Measurements from ENCODE around the gene ODF2. TPM values are rescaled to one million over a fixed set of nuclear protein-coding genes. Genes with fewer than 3 reads are reported as not detected.
A peak's percentile ranks its signal among the peaks of the same experiment; 100 is the strongest.

Gene ODF2
- total RNA-seq, 8 experiments from 2014 or later = 20.3 to 62.5 (median 42.7) TPM

- no peaks in the 10 kb centered on the region for H3K4me1 ChIP-seq (replicated peaks in 1 of 2)
- H3K27ac ChIP-seq = no peak overlapping the region
- in situ Hi-C loops (cut with MboI; ENCODE audit: low pct_unique_long_range_greater_than_20kb in 2 of 9, low sequenced_read_pairs in 9 of 9, unreplicated experiment in 9 of 9) = no loop called here
- ATAC-seq (replicated peaks in 6 of 8) = no peak
- no peak overlapping the region for H3K4me3 ChIP-seq
- 90 to 100% (median 96%) methylated on average over 1 to 5 of the region's 7 CpGs; no CpG with 5 or more reads in 4 of the 10 experiments for WGBS, 10 experiments
Measured at GRCh38 chr9:128469070-128469469, 13.3 kb downstream of the ODF2 start.

GRCh38 chr9:128470560-128470959, 14.8 kb downstream of the ODF2 start:
- WGBS, 10 experiments = 82 to 98% (median 91%) methylated on average over 1 to 5 of the region's 5 CpGs; no CpG with 5 or more reads in 4 of the 10 experiments
- Histone ChIP-seq H3K27ac (no peak overlapping the region), H3K4me1 (replicated peaks in 1 of 2) (no peaks in the 10 kb centered on the region), H3K4me3 (no peak overlapping the region)
- in situ Hi-C loops (cut with MboI; ENCODE audit: low pct_unique_long_range_greater_than_20kb in 2 of 9, low sequenced_read_pairs in 9 of 9, unreplicated experiment in 9 of 9) = no loop called here
- no peak for ATAC-seq (replicated peaks in 6 of 8)

GRCh38 chr9:128473104-128473503, 17.3 kb downstream of the ODF2 start:
- in situ Hi-C loops (cut with MboI; ENCODE audit: low pct_unique_long_range_greater_than_20kb in 2 of 9, low sequenced_read_pairs in 9 of 9, unreplicated experiment in 9 of 9) = no loop called here
- Histone ChIP-seq H3K27ac (no peak overlapping the region), H3K4me1 (replicated peaks in 1 of 2) (no peaks in the 10 kb centered on the region), H3K4me3 (no peak overlapping the region)
- 93 to 96% methylated on average over 4 to 5 of the region's 5 CpGs; no CpG with 5 or more reads in 8 of the 10 experiments for WGBS, 10 experiments
- ATAC-seq (replicated peaks in 6 of 8) = no peak

DNA sequence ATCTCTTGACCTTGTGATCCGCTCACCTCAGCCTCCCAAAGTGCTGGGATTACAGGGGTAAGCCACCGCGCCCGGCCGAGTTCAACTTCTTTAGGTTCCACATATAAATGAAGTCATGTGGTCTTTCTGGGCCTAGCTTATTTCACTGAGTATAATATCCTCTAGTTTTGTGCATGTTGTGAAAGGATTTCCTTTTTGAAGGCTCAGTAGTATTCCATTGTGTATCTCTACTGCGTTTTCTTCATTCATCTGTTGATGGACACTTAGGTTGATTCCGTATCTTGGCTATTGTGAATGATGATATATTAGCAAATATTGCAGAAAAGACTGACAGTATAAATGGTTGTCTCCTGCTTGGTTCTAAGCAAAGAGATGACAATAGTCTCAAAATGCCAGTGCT, 20.1 kb downstream of the ODF2 start:
- H3K4me1 ChIP-seq (replicated peaks in 1 of 2) = no peaks in the 10 kb centered on the region
- in situ Hi-C loops (cut with MboI; ENCODE audit: low pct_unique_long_range_greater_than_20kb in 2 of 9, low sequenced_read_pairs in 9 of 9, unreplicated experiment in 9 of 9) = no loop called here
- no peak overlapping the region for H3K4me3 ChIP-seq
- no peak overlapping the region for H3K27ac ChIP-seq
- no peak for ATAC-seq (replicated peaks in 6 of 8)
- WGBS, 10 experiments = 95 to 100% (median 98%) methylated on average over 2 to 7 of the region's 7 CpGs; no CpG with 5 or more reads in 2 of the 10 experiments

- in situ Hi-C loops (cut with MboI; ENCODE audit: low pct_unique_long_range_greater_than_20kb in 2 of 9, low sequenced_read_pairs in 9 of 9, unreplicated experiment in 9 of 9) = no loop called here
Measured at GRCh38 chr9:128479262-128479661, 23.5 kb downstream of the ODF2 start.

GRCh38 chr9:128481561-128481960, 25.8 kb downstream of the ODF2 start:
- H3K27ac ChIP-seq = no peak overlapping the region
- no peak for ATAC-seq (replicated peaks in 6 of 8)
- WGBS, 10 experiments = 87 to 100% (median 97%) methylated on average over 1 to 8 of the region's 10 CpGs; no CpG with 5 or more reads in 1 of the 10 experiments
- no peak overlapping the region for H3K4me3 ChIP-seq
- in situ Hi-C loops (cut with MboI; ENCODE audit: low pct_unique_long_range_greater_than_20kb in 2 of 9, low sequenced_read_pairs in 9 of 9, unreplicated experiment in 9 of 9) = no loop called here
- H3K4me1 ChIP-seq (replicated peaks in 1 of 2) = no peaks in the 10 kb centered on the region

More at GRCh38 chr9:128479262-128479661, 23.5 kb downstream of the ODF2 start:
- Histone ChIP-seq H3K4me1 (replicated peaks in 1 of 2) (no peaks in the 10 kb centered on the region), H3K27ac (no peak overlapping the region), H3K4me3 (no peak overlapping the region)
- 17 to 100% (median 95%) methylated on average over 1 of the region's 1 CpG; no CpG with 5 or more reads in 6 of the 10 experiments for WGBS, 10 experiments
- no peak for ATAC-seq (replicated peaks in 6 of 8)

DNA sequence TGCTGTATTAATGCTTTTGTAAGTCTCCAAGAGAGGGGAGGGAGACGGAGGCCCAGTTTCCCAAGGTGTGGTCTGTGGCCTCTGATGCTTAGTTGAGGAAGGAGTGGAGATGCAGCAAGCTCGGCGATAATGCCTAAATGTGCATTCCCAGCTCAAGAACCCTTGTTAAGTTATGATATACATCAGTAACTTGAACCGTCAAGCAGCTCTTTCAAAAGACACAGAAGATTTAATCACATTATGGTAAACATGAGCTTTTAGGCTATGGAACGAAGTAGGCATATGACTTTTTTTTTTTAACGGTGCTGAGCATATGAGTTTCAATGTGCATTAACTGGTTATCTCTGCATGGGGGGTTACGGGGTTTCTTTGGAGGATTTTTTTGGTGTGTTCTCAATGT, 26.4 kb downstream of the ODF2 start:
- no peak for ATAC-seq (replicated peaks in 6 of 8)
- H3K4me3 ChIP-seq = no peak overlapping the region
- H3K4me1 ChIP-seq (replicated peaks in 1 of 2) = no peaks in the 10 kb centered on the region
- in situ Hi-C loops (cut with MboI; ENCODE audit: low pct_unique_long_range_greater_than_20kb in 2 of 9, low sequenced_read_pairs in 9 of 9, unreplicated experiment in 9 of 9) = no loop called here
- H3K27ac ChIP-seq = no peak overlapping the region
- 85 to 100% (median 98%) methylated on average over 3 to 7 of the region's 7 CpGs; no CpG with 5 or more reads in 1 of the 10 experiments for WGBS, 10 experiments

DNA sequence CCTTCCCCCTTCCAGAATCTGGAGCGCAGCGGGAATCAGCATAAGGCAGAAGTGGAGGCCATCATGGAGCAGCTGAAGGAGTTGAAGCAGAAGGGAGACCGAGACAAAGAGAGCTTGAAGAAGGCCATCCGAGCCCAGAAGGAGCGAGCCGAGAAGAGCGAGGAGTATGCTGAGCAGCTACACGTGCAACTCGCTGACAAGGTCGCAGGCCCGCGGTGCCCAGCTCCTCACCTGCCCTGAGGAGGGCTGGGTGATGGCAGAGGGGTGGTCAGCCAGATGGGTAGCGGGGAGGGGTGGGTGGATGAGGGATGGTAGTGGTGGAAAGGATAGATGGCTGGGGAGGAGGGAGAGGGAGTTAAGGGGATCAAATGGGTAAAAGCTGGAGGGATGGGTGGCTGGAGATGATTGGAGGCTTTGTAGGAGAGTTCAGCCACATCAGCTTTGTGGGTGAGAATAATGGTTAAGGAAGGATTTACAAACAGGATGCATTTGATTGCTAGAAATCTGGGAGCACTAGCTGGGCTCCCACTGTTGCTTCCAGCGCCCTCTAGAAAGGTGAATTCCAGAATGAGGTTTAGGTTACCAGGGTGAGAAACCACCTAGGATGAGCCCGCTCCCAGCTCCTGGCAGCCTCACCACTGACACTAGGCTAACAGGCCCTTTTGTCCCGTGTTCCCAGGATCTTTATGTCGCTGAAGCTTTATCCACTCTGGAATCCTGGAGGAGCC, 29.0 kb downstream of the ODF2 start:
- in situ Hi-C loops (cut with MboI; ENCODE audit: low pct_unique_long_range_greater_than_20kb in 2 of 9, low sequenced_read_pairs in 9 of 9, unreplicated experiment in 9 of 9) = no loop called here
- no peaks in the 10 kb centered on the region for H3K4me1 ChIP-seq (replicated peaks in 1 of 2)
- no peak overlapping the region for H3K4me3 ChIP-seq
- ATAC-seq (replicated peaks in 6 of 8) = no peak
- 83 to 100% (median 100%) methylated on average over 1 to 5 of the region's 17 CpGs; no CpG with 5 or more reads in 3 of the 10 experiments for WGBS, 10 experiments
- H3K27ac ChIP-seq = no peak overlapping the region

- Histone ChIP-seq H3K27ac (no peak overlapping the region), H3K4me1 (replicated peaks in 1 of 2) (no peaks in the 10 kb centered on the region), H3K4me3 (no peak overlapping the region)
- ATAC-seq (replicated peaks in 6 of 8) = no peak
- in situ Hi-C loops (cut with MboI; ENCODE audit: low pct_unique_long_range_greater_than_20kb in 2 of 9, low sequenced_read_pairs in 9 of 9, unreplicated experiment in 9 of 9) = no loop called here
- 86 to 100% methylated on average over 1 to 2 of the region's 7 CpGs; no CpG with 5 or more reads in 8 of the 10 experiments for WGBS, 10 experiments
Measured at GRCh38 chr9:128485414-128485855, 29.6 kb downstream of the ODF2 start.

GRCh38 chr9:128486201-128486600, 30.4 kb downstream of the ODF2 start:
- no peak for ATAC-seq (replicated peaks in 6 of 8)
- H3K27ac ChIP-seq = no peak overlapping the region
- in situ Hi-C loops (cut with MboI; ENCODE audit: low pct_unique_long_range_greater_than_20kb in 2 of 9, low sequenced_read_pairs in 9 of 9, unreplicated experiment in 9 of 9) = no loop called here
- H3K4me3 ChIP-seq = no peak overlapping the region
- H3K4me1 ChIP-seq (replicated peaks in 1 of 2) = no peaks in the 10 kb centered on the region

DNA sequence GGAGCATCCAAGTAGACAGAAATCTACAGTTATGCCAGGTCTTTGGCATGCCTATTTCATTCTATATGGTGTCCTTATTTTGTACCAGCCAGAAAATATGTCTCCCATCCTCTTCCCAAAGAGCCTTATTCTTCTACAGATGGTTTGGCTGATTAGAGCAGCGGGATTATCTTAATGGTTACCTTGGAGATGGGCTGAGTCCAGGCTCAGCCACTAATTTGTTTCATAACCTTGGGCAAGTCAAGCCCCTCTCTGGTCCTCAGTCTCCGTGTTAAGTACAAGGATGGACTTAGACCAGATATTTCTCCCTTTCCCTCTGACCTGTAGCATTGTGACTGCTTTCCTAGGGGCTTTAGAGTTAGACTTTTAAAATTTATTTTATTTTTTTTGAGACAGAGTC, 37.6 kb downstream of the ODF2 start:
- WGBS, 10 experiments = 80 to 100% (median 100%) methylated on average over 1 to 2 of the region's 2 CpGs; no CpG with 5 or more reads in 3 of the 10 experiments
- in situ Hi-C loops (cut with MboI; ENCODE audit: low pct_unique_long_range_greater_than_20kb in 2 of 9, low sequenced_read_pairs in 9 of 9, unreplicated experiment in 9 of 9) = no loop called here
- no peak for ATAC-seq (replicated peaks in 6 of 8)
- Histone ChIP-seq H3K4me3 (no peak overlapping the region), H3K4me1 (replicated peaks in 1 of 2) (no peaks in the 10 kb centered on the region), H3K27ac (no peak overlapping the region)

DNA sequence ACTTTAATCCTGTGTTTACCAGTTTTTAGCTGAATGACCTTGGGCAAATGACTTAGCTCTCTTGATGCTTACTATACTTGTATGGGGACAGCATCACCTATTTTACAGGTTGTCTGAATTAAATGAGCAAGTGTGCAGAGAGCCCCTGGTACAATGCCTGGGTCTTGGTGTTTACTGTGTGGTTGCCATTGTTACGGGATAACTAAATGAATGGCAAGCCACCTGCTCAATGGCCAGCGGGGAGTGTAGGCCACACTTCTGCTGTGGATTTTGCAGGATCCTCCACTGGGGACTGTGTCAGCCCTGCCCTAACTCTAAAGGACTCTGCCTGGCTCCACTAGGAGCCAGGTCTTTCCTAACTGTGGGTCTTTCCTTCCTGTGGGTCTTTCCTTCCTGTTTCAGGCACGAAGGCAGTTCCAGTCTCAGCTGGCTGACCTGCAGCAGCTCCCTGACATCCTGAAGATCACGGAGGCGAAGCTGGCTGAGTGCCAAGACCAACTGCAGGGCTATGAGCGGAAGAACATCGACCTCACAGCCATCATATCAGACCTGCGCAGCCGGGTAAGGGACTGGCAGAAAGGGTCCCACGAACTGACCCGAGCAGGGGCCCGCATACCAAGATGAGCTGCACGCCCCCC, 38.4 kb downstream of the ODF2 start:
- Histone ChIP-seq H3K27ac (no peak overlapping the region), H3K4me3 (no peak overlapping the region), H3K4me1 (replicated peaks in 1 of 2) (no peaks in the 10 kb centered on the region)
- in situ Hi-C loops (cut with MboI; ENCODE audit: low pct_unique_long_range_greater_than_20kb in 2 of 9, low sequenced_read_pairs in 9 of 9, unreplicated experiment in 9 of 9) = no loop called here
- peak in 2 of 8 experiments; percentile 31 to 55 for ATAC-seq (replicated peaks in 6 of 8)
- 50 to 100% (median 80%) methylated on average over 1 to 8 of the region's 13 CpGs; no CpG with 5 or more reads in 3 of the 10 experiments for WGBS, 10 experiments

- WGBS, 10 experiments = 56 to 100% (median 82%) methylated on average over 1 to 5 of the region's 5 CpGs; no CpG with 5 or more reads in 2 of the 10 experiments
- peak in 1 of 8 experiments; percentile 19 for ATAC-seq (replicated peaks in 6 of 8)
- H3K4me3 ChIP-seq = no peak overlapping the region
- in situ Hi-C loops (cut with MboI; ENCODE audit: low pct_unique_long_range_greater_than_20kb in 2 of 9, low sequenced_read_pairs in 9 of 9, unreplicated experiment in 9 of 9) = no loop called here
- no peak overlapping the region for H3K27ac ChIP-seq
- H3K4me1 ChIP-seq (replicated peaks in 1 of 2) = no peaks in the 10 kb centered on the region
Measured at GRCh38 chr9:128494746-128495129, 38.9 kb downstream of the ODF2 start.

All from motor neuron (in vitro differentiated cells).